Effector CD4-positive, alpha-beta T cell (primary cell): ENCODE data around the gene ALKAL2.

Experiments used
- DNase-seq: peaks from one replicate; pipeline ENCODE4 v3.0.0-alpha.2; 2020

The ALKAL2 gene

DNA sequence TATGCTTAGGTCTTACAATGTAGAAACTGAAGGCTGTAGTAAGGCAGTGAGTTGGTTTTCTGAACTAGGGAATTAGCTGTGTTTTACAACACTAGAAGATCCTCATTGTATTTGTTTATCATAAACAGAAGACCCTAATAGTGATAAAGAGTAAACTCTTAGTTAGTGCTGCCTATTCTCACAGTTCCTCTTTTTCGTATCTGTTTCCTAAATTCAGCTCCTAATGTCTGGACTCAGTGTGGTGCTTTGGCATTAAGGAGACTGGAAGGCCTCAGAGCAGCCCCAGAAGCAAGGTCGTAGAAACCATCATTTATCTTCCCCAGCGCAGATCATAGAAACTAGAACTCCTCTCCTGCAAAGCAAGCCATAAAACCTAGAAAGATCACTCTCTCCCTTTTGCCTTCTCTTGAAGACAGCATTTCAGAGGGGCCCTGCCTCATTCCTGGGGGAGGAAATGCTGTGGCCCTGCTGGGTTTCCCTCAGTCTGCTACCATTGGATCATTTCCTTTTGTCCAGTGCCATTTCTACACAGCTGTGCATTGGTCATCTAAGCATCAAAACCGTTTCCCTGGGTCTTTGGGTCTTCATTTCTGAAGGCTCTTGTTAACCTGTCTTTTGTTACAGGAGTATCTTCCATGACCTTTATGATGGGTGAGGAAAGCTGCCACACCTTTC is 18.4 kb downstream of the ALKAL2 start:
- no peak for DNase-seq

DNA sequence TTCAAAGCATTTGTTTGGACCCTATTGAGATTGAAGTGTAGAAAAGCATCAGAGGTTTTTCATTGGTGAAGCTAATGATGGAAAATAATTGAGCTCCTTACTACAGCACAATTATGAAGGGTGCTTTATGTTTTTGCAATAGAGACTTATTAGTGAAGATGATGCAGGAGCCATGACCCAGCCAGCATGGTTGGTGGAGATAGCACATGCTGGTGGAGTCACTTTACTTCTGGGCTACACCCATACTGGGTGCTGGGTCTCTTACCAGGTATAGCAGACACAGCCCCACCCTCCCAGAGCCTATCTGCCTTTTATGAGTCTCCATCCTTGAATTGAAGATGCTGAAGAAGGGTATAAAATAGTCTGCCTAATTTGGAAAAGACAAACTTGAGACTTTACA is 19.6 kb downstream of the ALKAL2 start:
- no peak for DNase-seq

DNA sequence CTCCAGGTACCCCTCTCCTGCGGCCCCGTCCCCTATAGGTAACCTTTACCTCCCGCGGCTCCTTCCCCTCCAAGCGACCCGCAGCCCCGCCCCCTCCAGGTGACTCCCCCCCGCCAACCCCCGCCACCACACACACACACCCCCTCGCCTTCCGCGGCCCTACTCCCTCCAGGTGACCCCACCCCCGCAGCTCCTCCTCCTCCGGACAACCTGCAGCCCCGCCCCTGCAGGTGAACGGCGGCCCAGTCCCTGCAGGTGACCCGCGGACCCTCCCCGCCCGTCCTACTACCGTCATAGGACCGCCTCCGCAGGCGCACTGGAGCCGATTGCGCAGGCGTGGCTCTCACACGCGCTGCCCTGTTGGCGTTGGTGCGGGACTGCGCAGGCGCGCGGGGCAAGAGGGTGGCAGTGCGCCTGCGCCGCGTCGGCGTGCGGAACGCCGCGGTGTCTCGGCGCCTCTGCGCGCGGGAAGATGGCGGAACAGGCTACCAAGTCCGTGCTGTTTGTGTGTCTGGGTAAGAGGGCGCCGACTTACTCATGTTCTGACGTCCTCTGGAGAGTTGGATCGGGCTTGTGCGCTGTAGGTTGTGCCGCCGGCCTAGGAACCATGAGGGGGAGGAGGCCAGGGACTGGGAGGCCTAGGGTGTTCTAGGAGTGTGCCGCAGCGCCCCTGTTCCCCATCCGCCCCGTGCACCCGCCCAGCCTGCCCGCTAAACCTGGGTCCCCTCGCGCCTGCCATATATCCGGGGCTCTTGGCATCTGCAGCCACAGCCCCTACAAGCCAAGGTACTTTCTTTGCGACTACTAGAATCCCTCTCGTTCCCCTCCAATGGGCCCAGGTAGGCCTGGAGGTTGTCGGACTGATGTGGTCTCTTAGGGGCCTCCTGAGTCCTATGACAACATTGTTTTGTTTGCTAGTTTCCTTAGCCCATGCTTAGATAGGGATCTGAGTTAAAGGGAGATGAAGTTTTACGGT is 23.1 kb downstream of the ALKAL2 start, which contains the start of gene ACP1:
ACP1 (plus strand) TSS at position 455 of the 976 bp plus-strand sequence; CDS start at position 473, 18 bp downstream.
- peak; percentile 93 for DNase-seq

DNA sequence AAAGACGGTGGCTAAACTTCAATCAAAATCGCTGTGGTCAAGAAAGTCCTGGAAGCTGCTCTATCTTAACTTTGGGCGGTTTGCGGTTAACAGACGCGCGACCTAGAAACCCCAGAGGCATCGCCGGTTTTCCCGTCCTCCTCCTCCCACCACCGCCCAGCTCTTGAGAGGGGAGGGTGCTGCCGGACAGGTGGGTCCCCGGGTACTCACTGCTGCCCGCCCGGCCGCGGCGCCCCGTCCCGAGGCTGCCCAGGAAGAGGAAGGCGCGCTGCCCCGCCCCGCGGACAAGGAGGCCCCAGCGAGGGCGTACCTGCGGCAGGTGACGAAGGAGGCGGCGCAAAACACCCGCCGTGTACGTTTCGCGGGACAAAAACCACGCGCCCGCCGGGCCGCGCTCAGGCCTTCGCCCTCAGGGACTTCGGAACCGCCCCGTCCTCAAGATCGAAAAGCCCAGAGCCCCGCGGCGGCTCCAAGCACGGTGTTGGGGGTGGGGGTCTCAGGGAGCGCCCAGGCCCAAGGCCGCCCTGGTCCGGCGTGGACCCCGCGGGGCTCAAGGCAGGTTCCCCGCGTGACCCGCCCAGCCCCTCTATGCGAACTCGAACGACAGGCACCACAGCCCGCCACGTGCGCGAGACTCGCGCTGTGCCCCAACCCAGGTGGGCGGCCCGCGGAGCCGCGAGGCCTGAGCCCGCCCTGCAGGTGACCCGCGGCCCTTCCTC is 24.0 kb downstream of the ALKAL2 start, which contains the start of gene SH3YL1:
SH3YL1 (minus strand) TSS at position 259 of the 719 bp plus-strand sequence; CDS start at position 211, 48 bp downstream.
- peak; percentile 55 for DNase-seq

DNA sequence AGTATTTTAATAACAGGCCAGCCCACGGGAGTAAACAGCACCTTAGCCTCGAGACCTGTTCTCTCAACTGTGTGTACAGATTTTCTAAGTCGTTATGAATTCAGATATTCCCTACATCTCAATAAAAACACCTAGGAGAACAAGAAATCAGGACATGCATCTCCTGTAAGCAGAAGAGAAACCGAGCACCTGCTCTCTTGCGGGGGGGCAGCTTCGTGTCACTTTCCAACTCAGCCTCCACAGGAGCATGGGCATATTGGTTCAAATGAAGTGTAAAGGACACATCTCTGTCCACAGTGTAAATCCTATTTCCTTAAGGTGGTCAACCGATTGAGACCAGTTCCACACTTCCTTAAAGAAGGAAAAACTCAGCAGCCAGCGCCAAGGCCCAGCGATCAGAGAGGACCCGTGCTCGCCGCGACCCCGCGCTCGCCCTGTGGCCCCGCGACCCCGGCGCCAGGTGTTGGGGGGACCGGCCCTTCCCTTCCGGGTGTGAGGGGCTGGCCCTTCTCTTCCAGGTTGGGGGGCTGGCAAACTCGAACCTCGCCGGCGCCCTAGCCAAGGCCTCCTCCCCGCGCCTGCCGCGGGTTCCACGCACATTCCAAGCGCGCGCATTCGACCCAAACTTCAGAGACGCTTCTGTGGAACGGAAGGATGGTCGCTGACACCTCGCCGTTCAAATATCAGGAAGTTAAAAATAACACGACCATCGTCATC is 24.7 kb downstream of the ALKAL2 start:
- no peak for DNase-seq

DNA sequence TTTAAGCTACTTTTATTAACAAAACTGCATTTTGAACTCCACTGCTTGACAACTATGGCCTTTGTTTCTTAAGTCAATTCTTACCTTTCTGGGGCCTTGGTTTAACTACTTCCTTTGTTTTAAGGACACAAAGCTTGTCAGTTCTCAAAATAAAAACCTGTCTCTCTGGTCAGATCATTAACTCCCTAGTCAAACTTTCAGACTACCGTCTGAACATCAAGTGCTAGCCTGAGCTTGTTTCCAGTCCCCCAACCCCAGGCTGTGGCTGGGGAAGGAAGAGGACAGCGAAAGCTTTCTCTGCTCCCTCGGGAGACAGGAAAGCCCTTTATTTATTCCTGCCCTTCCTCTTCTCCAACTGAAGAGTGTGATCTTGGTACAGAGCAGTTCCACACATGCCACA is 25.8 kb downstream of the ALKAL2 start:
- DNase-seq: no peak

DNA sequence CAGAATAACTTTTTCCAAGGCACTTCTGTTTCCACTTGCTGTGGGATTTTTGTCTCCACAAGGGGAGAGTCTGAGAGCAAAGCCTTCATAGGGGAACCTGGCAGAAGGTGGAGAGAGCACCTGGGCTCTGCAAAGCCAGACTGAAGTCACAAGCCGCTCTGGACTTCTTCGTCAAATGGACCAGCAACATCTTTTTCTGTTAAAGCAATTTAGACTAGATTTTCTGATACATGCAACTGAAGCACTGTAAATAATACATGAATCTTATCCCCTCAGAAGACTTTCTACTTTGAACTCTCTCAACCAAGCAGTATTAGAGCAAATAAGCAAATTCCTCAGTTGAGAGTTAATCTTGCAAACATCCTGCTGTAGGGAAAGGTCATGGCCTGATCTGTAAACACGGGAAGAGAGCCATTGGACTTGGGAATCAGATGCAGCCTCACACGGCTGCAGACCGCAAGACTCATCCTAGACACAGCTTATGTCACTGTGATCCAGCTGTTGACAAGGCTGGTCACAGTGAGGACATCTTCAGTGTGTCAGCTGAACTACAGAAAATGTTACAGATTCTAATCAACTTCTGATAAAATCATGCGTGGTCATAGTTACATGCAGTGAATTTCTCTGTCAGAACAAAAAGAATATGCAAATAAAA is 27.3 kb downstream of the ALKAL2 start:
- no peak for DNase-seq

DNA sequence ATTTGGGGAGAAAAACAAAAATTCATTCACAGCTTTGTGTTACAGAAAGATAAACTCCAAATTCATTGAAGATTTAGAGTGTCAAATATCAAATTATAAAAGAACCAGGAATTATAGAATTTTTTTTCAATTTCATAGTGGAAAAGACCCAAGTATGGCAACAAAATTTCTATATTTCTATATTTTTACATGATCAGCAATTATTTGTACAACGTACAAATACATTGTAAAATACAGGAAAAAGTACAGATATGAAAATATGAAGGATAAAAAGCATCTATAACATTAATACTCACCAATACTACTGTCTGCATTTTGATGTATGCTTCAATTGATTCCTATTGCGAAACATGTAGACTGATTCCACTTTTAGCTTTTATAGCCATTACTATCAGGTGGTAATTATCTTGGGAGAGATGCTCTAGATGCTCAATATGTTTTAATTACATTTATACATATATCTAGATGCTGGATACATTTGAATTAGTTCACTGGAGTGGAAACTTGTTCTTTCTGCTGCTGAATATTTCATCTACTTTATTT is 28.0 kb downstream of the ALKAL2 start:
- no peak for DNase-seq

DNA sequence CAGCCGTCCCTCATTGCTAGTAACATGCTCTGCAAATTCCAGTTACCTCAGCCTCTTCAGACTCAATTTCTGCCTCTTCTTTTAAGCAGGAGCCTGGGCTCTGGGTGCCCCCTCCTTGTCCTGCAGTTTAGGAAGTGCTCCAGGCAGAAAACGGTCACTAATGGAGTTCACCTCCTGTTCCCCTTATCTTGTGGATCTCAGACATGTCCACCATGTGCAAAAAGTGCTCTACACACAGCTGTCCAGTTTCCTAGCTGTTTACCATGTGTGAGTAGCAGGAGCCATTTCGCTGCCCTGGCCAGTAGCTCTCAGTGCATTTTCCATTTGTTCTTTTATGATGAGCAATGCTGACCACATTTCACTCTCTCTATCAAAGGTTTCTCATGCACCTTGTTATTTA is 29.0 kb downstream of the ALKAL2 start:
- no peak for DNase-seq

DNA sequence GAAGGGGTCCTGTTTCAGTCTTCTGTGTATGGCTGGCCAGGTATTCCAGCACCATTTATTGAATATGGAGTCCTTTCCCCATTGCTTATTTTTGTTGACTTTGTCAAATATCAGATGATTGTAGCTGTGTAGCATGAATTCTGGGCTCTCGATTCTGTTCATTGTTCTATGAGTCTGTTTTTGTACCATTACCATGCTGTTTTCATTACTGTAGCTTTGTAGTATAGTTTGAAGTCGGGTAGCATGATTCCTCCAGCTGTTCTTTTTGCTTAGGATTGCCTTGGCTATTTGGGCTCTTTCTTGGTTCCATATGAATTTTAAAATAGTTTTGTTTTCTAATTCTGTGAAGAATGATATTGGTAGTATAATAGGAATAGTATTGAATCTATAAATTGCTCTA is 30.0 kb downstream of the ALKAL2 start:
- no peak for DNase-seq

DNA sequence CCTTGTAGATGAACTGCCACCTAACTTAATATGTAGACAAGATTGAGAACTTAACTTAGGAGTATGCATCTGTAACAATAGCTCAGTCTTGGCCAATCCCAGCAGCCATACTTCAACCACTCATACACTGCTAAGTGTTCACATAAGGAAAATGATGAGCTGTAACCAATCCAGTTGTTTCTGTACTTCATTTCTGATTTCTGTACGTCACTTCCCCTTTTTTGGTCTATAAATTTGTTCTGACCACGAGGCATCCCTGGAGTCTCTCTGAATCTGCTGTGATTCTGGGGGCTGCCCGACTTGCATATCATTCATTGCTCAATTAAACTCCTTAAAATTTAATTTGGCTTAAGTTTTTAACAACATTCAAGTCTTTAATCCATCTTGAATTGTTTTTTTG is 30.5 kb downstream of the ALKAL2 start:
- DNase-seq: no peak

DNA sequence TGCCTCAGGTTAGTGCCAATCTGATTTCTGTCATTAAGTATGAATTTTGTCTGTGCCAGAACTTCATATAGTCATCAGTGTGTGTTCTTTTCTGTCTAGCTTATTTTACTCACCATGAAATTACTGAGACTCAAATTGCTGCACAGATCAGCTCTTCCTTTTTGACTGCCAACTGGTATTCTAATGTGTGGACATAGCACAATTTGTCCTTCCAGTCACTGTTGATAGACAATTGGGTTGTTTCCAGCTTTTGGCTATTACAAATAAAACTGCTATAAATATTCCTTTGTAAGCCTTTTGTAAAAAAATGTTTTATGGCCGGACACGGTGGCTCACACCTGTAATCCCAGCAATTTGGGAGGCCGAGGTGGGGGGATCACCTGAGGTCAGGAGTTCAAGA is 31.8 kb downstream of the ALKAL2 start:
- no peak for DNase-seq

DNA sequence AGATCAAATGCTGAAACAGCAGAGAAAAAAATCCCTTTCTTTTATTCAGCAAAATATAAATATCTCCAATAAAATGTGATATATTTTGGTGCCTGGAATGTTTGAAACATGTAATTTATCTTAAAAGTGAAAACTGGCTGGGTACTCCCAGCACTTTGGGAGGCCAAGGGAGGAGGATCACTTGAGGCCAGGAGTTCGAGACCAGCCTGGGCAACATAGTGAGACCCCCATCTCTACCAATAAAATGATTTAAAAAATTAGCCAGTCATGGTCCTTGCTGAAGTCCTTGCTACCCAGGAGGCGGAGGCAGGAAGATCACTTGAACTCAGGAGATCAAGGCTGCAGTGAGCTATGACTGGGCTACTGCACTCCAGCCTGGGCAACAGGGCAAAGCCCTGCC is 32.7 kb downstream of the ALKAL2 start:
- no peak for DNase-seq

DNA sequence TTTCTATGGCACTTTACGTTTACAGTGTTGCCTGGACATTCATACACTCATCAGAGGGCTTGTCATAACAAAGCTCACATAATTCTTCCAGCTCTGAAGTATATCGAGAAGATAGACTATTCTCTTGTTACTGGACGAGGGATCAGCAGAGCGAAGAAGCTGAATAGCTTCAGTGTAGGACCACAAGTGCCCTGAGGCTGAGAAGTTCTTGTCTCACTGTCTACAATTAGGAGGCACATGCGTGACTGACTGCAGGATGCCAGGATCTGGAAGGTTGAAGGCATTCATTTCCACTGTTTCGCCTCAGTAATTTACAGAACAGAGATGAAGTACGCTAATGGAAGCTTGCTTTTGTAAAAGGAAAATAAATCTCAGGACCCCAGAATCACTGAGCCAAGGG is 33.6 kb downstream of the ALKAL2 start:
- no peak for DNase-seq

DNA sequence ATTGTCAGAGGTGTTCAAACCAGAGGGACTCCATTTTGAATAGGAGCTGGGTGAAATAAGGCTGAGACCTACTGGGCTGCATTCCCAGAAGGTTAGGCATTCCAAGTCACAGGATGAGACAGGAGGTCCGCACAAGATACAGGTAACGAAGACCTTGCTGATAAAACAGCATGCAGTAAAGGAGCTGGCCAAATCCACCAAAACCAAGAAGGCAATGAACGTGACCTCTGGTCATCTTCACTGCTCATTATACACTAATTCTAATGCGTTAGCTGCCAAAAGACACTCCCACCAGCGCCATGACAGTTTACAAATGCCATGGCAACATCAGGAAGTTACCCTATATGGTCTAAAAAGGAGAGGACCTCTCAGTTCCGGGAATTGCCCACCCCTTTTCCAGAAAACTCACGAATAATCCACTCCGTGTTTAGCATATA is 34.7 kb downstream of the ALKAL2 start:
- DNase-seq: no peak

DNA sequence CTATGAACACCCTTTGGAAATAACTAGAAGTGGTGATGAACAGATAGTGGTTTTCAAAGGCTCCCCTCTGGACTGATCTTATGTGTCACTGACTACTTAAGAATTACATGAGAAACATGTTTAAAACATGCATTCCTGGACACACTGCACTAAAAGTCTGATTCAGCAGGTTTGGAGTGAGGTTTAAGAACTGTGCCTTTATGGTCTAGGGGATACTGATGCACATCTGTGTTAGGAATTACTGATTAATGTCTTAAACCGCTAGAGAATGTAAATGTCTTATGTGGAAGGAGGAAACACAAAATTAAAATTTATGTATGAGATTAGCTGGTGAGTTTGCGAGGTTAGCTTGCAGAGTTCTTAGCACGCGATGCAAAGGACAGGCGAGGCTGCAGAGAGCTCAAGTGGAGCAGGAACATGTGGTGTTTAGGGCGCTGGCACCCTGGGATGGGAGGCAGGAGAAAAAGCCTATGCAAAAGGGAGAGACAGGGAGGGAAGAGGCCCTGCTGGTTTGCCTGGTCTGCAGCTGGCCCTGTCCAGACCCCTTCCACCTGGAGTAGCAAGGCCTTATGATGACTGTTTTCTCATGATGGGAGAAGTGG is 35.8 kb downstream of the ALKAL2 start:
- no peak for DNase-seq

DNA sequence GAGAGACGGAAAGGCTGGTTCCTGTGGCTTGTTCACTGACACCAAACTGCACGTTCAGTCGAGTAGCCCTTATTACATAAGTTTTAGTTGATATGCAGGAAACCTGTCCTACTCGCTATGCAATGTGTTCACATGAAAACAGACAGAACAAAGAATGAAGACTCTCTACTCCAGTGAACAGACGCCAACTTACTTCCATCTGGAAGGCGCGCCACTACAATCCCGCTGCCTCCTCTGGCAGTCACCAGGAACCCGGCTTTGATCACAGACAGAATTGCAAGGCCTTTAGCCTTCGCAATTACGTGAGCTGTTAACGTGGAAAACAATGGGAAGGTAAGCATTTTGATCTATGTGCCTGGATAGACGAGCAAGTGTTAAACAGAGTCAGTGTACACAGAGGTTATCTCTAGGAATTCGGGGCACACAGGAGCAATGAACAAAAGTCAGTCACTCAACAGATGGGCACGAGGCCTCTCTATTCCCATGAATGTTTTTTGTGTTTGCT is 38.3 kb downstream of the ALKAL2 start:
- no peak for DNase-seq

DNA sequence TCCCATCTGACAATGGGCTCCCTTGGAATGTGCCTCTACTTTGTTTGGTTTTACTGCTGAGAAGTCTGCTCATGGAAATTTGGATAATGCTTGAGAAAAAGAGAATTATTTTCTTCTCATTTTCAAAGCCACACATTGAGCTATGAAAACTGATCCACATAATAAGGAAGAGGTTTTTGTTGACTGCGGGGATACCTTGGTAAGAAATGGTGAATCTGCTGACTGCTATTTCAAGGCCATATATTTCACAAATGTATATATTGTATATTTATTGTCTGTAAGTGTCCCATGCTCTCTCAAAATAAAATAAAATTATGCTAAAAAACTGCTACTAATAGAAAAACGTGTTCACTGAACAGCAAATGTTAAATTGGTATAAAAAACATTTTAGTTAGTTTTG is 39.2 kb downstream of the ALKAL2 start:
- no peak for DNase-seq

DNA sequence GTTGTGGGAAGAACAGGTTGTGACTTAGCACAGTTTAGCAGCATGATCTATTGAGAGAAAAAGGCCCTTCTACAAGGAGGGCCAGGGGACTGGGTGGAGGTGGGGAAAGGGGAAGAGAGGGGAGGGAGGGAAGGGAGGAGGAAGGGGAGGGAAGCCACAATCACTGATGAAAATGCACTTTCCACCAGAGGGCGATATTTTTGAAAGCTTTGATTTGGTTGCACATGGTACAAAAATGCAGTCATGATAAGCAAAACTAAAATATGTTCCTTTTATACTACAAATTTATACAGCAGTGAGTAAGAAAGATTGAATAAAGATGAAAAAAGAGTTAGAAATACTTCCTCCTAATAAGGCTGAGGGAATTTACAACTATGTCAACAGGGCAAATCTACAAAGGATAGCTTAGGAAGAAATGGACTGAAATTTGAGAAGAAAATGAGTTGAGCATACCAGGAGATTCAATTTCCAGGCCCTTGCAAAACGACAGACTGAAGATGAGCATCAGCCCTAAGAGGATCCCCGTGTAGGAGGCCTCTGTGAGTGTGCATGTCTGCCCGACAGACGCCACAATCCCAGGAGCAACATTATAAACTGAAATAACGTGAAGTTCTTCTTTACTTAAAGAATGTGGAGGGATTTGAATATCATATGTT is 41.3 kb downstream of the ALKAL2 start:
- DNase-seq: peak; percentile 19

DNA sequence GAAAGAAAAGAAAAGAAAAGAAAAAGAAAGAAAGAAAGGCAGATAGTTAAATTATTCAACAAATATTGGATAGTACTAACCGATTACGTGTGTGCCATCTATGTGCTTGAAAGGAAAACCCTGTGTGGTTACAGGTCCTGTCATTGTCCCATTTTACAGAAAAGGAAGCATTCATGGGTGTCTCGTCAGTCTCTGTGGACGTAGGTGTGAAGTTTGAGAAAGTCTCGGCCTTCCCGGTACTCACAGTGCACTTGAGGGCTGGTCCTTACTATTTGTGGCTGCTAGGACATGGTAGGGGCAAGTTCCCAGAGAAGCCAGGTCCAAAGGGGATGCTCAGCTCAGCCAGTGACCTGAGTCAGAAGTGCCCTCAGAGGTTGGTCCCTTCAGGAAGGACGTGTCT is 43.3 kb downstream of the ALKAL2 start:
- DNase-seq: no peak
